ENCODE measurements around the gene CRELD2.

The CRELD2 gene

DNA sequence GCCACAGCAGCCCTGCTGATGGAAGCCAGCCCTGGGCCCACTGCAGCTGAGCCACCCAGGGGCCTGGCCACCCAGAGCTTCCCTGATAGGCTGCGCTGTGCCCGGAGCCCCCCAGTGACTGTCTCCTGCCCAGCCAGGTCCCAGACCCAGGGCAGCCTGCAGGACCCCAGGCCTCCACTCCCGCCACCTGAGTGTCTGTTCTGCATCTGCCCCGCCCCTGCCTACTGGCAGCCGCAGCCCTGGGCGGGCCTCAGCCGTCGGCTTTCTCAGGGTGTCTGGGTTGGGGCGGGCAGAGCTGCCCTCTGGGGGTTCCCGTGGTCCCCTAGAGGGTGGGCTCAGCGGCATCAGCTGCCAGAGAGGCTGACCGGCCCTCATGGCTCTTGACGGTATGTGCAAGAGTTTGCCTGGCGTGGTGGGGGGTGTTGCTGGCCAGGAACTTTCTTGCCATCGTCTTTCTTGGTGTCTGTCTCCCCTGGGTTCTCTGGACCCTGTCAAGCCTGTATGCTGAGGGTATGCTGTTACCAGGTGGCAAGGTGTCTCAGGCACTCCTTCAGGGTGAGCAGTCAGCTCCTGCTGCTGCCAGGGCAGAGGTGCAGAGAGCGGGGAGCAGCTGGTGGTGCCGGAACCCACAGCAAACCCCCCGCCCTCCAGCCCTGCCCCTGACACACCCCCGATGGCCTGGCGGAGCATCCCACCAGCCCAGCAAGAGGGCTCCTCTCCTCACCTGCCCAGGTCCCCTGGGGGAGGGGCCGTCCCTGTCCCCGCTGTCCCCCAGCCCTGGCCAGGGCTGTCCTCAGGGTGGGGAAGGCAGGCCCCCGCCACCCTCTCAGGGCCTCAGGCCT is 29.9 kb downstream of the CRELD2 start:
- TF ChIP-seq, protein P1, sequence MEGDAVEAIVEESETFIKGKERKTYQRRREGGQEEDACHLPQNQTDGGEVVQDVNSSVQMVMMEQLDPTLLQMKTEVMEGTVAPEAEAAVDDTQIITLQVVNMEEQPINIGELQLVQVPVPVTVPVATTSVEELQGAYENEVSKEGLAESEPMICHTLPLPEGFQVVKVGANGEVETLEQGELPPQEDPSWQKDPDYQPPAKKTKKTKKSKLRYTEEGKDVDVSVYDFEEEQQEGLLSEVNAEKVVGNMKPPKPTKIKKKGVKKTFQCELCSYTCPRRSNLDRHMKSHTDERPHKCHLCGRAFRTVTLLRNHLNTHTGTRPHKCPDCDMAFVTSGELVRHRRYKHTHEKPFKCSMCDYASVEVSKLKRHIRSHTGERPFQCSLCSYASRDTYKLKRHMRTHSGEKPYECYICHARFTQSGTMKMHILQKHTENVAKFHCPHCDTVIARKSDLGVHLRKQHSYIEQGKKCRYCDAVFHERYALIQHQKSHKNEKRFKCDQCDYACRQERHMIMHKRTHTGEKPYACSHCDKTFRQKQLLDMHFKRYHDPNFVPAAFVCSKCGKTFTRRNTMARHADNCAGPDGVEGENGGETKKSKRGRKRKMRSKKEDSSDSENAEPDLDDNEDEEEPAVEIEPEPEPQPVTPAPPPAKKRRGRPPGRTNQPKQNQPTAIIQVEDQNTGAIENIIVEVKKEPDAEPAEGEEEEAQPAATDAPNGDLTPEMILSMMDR (IDR thresholded peaks at IDR 0.05; ENCODE audit: insufficient read depth, missing control alignments) = no peak
- no peak for DNase-seq (ENCODE audit: insufficient read length, low spot score)
- FAIRE-seq = no peak

DNA sequence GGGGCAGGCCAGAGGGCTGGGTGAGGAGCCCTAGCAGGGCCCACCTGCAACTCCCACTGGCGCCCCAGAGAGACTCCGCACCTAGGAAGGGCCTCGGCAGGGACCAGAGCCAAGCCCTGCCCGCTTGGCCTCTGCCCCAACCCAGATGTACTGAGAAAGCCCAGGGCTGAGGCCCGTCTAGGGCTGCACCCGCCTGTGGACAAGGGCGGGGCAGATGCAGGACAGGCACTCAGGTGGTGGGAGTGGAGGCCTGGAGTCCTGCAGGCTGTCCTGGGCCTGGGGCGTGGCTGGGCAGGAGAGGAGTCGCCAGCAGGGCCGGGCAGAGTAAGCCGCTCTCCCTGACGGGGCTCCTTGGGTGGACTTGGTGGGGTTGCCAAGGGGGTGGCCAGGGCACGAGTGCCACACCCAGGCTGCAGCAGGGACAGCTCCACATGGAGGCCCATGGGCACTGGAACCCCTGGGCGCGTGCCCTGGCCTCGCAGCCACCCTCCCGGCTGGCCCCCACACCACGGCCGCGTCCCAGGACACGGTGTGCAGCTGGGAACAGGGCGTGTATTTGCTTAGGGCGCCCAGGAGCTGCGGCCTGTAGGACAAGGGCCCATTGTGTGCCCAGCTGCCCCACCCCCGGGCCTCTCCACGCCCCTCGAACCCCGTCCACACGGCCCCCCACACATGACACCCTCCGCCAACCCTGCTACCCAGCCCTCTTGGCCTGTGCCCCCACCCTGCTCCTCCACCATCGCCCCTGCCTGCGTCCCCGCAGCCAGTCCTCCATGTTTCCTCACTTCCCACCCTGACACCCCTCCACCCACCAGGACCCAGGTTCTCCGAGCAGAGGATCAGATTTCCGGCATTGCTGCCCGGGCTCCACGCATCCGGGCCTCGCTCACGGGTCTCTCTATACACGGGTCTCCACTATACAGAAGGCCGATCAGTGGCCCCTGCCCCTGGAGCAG is 30.8 kb downstream of the CRELD2 start:
- FAIRE-seq (no peak), DNase-seq (ENCODE audit: insufficient read length, low spot score) (no peak)
- TF ChIP-seq, protein P1 (IDR thresholded peaks at IDR 0.05; ENCODE audit: insufficient read depth, missing control alignments) = no peak

DNA sequence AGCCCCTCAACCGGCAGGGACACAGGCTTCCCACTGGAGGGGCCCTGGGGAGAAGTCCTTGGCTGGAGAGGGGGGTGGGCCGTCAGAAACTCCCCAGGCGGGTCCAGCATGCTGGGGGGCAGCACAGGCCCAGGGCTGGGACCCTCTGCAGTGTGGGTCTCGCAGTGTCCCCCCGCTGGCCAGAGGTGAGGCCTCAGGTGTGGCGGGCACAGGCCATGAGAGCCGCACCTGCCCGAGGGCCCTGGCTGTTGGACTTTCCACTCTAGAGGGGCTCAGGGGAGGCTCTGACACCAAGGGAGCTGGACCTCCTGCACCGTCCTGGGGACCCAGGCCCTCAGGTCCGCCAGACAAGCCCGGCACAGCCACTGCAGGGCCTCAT is 31.5 kb downstream of the CRELD2 start:
- TF ChIP-seq, protein P1 (IDR thresholded peaks at IDR 0.05; ENCODE audit: insufficient read depth, missing control alignments) = no peak
- no peak for DNase-seq (ENCODE audit: insufficient read length, low spot score)
- no peak for FAIRE-seq

DNA sequence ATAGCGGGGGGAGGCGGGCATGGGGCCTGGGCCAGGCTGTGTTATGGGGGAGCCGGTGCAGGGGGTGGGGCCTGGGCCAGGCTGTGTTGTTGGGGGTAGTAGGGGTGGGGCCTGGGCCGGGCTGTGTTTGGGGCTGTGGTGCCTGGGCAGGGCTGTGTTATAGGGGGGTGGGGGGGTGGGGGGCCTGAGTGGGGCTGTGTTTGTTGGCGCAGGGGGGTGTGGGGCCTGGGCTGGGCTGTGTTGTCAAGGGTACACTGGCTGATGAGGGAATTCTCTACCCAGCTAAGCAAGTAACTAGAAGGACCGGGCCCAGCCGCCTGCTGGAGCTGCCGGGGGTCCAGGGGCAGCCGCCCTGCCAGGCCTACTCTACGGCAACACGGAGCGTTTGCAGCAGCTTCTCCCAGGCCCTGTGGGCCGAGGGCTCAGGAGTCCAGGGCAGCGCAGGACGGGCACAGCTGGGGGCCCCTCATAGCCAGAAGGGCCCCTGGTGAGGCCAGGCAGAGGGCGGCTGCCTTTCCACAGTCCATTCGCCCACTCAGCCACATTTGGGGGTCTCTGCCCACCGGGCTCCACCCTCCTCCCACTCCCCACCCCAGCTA is 32.1 kb downstream of the CRELD2 start:
- DNase-seq (ENCODE audit: insufficient read length, low spot score) (no peak), FAIRE-seq (no peak)
- TF ChIP-seq, protein P1 (IDR thresholded peaks at IDR 0.05; ENCODE audit: insufficient read depth, missing control alignments) = no peak

DNA sequence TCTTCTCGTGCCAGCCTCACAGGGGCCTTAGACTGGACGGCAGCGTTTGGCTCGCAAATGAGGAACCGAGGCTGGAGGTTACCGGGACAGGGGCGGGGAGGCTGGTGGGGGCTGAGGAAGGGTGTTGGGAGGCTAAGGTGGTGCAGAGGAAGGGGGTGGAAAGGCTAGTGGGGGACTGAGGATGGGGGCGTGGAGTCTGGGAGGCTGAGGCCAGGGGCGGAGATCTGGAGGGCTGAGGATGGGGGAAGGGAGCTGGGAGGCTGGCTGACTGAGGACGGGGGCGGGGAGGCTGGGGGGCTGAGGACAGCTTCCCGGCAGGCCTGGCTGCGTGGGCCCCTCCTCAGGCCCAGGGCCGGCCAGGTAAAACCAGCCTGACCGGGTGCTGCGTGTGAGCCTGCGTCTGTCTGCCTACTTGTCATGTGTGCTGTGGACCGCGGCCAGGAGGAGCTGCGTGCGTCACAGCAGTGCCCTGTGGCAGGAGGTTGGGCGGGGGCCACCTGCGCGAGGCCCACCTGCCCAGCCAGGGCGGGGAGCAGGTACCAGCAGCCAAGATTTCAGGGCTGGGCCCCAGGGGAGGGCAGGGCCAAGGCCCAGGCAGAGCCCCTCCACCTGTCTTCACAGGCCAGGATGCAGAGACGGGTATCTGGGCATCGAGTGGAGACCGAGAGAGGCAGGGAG is 32.7 kb downstream of the CRELD2 start:
- DNase-seq (ENCODE audit: insufficient read length, low spot score) (no peak), FAIRE-seq (no peak)
- TF ChIP-seq, protein P1 (IDR thresholded peaks at IDR 0.05; ENCODE audit: insufficient read depth, missing control alignments) = no peak

DNA sequence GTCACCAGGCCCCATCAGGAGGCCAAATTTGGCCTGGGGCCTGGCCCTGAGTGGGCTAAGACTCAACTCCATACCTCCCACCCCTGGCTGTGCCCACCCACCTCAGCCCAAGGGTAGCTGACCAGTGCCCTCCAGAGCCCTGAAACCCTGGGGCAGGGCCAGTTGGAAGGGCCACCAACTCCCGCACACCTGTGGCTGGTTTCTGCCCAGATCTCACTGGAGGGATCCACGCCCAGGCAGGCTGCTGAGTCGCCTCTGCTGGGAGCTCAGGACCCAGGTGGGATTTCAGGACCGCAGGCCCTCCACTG is 33.2 kb downstream of the CRELD2 start:
- FAIRE-seq (no peak), DNase-seq (ENCODE audit: insufficient read length, low spot score) (no peak)
- TF ChIP-seq, protein P1 (IDR thresholded peaks at IDR 0.05; ENCODE audit: insufficient read depth, missing control alignments) = no peak

Data from D721Med (cell line).